RWPE2 (cell line): Measurements from ENCODE around the gene STK39.

Source experiments
- ATAC-seq: fragments of 200-7000 bp; cut with Tn5 transposase; 3 replicates; pipeline ENCODE4 v1.9.1; 2021; ENCODE audit warnings: low read depth
- DNase-seq: peaks from one replicate; pipeline ENCODE4 v3.0.0-alpha.2; 2020; ENCODE audit warnings: low spot score
- H3K27ac ChIP-seq: fragments of 450-650 bp; 2 replicates; pipeline ENCODE4 v1.5.1; 2017; ENCODE audit warnings: mild to moderate bottlenecking; ENCODE audit not compliant: poor library complexity, severe bottlenecking
- H3K27me3 ChIP-seq: fragments of 250-450 bp; sonication (Bioruptor Pico); 2 replicates; pipeline ENCODE4 v1.5.1; 2021; ENCODE audit warnings: mild to moderate bottlenecking, moderate library complexity; ENCODE audit not compliant: insufficient read depth, poor library complexity, severe bottlenecking
- H3K36me3 ChIP-seq: fragments of 250-450 bp; sonication (Bioruptor Pico); 2 replicates; pipeline ENCODE4 v1.5.1; 2020; ENCODE audit warnings: low read depth, mild to moderate bottlenecking, moderate library complexity
- H3K4me1 ChIP-seq: fragments of 250-450 bp; sonication (Bioruptor Pico); 2 replicates; pipeline ENCODE4 v1.5.1; 2021; ENCODE audit warnings: mild to moderate bottlenecking, moderate library complexity; ENCODE audit not compliant: insufficient read depth, poor library complexity, severe bottlenecking
- H3K4me3 ChIP-seq: fragments of 250-450 bp; sonication (Bioruptor Pico); 2 replicates; pipeline ENCODE4 v1.5.1; 2021; ENCODE audit warnings: mild to moderate bottlenecking, moderate library complexity; ENCODE audit not compliant: severe bottlenecking
- H3K9me3 ChIP-seq: fragments of 250-450 bp; sonication (Bioruptor Pico); 2 replicates; pipeline ENCODE4 v1.5.1; 2021; ENCODE audit warnings: mild to moderate bottlenecking, moderate library complexity; ENCODE audit not compliant: severe bottlenecking
- CTCF ChIP-seq: fragments of 450-650 bp; IDR thresholded peaks from one replicate; pipeline ENCODE4 v1.5.1; 2017; ENCODE audit warnings: mild to moderate bottlenecking, moderate library complexity; ENCODE audit not compliant: poor library complexity, severe bottlenecking

The STK39 gene

GRCh38 chr2:168185583-168186274 lies 61.7 kb downstream of the STK39 start:
- no peak overlapping the region for H3K4me3 ChIP-seq
- peaks cover 12% of the 10 kb centered on the region for H3K36me3 ChIP-seq
- no peak for TF ChIP-seq CTCF
- no peak for ATAC-seq
- peak overlapping the region; percentile 61 for H3K27ac ChIP-seq
- no peaks in the 10 kb centered on the region for H3K27me3 ChIP-seq
- no peak for DNase-seq
- peaks cover 77% of the 10 kb centered on the region for H3K4me1 ChIP-seq
- no peaks in the 10 kb centered on the region for H3K9me3 ChIP-seq

- peaks cover 69% of the 10 kb centered on the region for H3K4me1 ChIP-seq
- H3K36me3 ChIP-seq = peaks cover 12% of the 10 kb centered on the region
- no peak for TF ChIP-seq CTCF
- DNase-seq = no peak
- H3K4me3 ChIP-seq = no peak overlapping the region
- H3K27ac ChIP-seq = peak overlapping the region; percentile 61
- no peaks in the 10 kb centered on the region for H3K27me3 ChIP-seq
- peak; percentile 62 for ATAC-seq
- no peaks in the 10 kb centered on the region for H3K9me3 ChIP-seq
Measured at GRCh38 chr2:168184681-168185513, 62.5 kb downstream of the STK39 start.

GRCh38 chr2:168183308-168183997 lies 63.9 kb downstream of the STK39 start:
- H3K4me1 ChIP-seq = peaks cover 60% of the 10 kb centered on the region
- H3K36me3 ChIP-seq = peaks cover 16% of the 10 kb centered on the region
- ATAC-seq = no peak
- H3K4me3 ChIP-seq = no peak overlapping the region
- no peaks in the 10 kb centered on the region for H3K9me3 ChIP-seq
- no peak for TF ChIP-seq CTCF
- H3K27ac ChIP-seq = peak overlapping the region; percentile 61
- no peaks in the 10 kb centered on the region for H3K27me3 ChIP-seq
- DNase-seq = no peak

GRCh38 chr2:168182550-168183249 lies 64.7 kb downstream of the STK39 start:
- no peaks in the 10 kb centered on the region for H3K9me3 ChIP-seq
- H3K27me3 ChIP-seq = no peaks in the 10 kb centered on the region
- peak overlapping the region; percentile 61 for H3K27ac ChIP-seq
- H3K36me3 ChIP-seq = peaks cover 16% of the 10 kb centered on the region
- ATAC-seq (peak; percentile 79), DNase-seq (no peak)
- H3K4me1 ChIP-seq = peaks cover 60% of the 10 kb centered on the region
- H3K4me3 ChIP-seq = no peak overlapping the region
- no peak for TF ChIP-seq CTCF
